Panc1 (cell line): Measurements from ENCODE around the gene LAMTOR3. TPM values are rescaled to one million over a fixed set of nuclear protein-coding genes. Genes with fewer than 3 reads are reported as not detected.

ENCODE experiments used
- ATAC-seq: fragments of 200-7000 bp; cut with Tn5 transposase; 2 replicates; pipeline ENCODE4 v1.9.1; 2020; ENCODE audit warnings: mild to moderate bottlenecking, moderate library complexity
- BruUV-seq: library from RNA; stranded (reverse); fragments of 400-500 nt; replicated peaks from 2 replicates; lab custom pipeline; 2021; lab: Mats Ljungman, UMichigan
- CTCF ChIA-PET: fragments of 300-600 bp; sonication (Branson Sonifier 250); formaldehyde crosslinking; loops from one replicate; lab custom pipeline; 2022; ENCODE audit warnings: antibody characterized with exemption; lab: Charles Lee
- POLR2A ChIA-PET: fragments of 300-600 bp; sonication (Branson Sonifier 250); formaldehyde crosslinking; loops from one replicate; lab custom pipeline; 2022; ENCODE audit warnings: antibody characterized with exemption; lab: Charles Lee
- DNase-seq: peaks from one replicate; pipeline ENCODE4 v3.0.0-alpha.2; 2010; ENCODE audit warnings: low read depth, low spot score
- H3K27ac ChIP-seq: 2 replicates; pipeline ENCODE4 v1.5.1; 2011; ENCODE audit warnings: mild to moderate bottlenecking, low read length, inconsistent platforms
- H3K27me3 ChIP-seq: fragments of 200-500 bp; sonication (Bioruptor generic); 2 replicates; pipeline ENCODE4 v1.6.0; 2014; ENCODE audit warnings: low read length, inconsistent platforms; ENCODE audit not compliant: control insufficient read depth, insufficient read depth
- H3K36me3 ChIP-seq: fragments of 200-500 bp; sonication (Bioruptor generic); 2 replicates; pipeline ENCODE4 v1.5.1; 2014; ENCODE audit warnings: inconsistent platforms, mild to moderate bottlenecking, low read length, moderate library complexity; ENCODE audit not compliant: control insufficient read depth, insufficient read depth
- H3K4me1 ChIP-seq: 2 replicates; pipeline ENCODE4 v1.5.1; 2011; ENCODE audit warnings: inconsistent platforms, mild to moderate bottlenecking, low read length, moderate library complexity; ENCODE audit not compliant: control insufficient read depth, insufficient read depth
- H3K4me3 ChIP-seq, 2 experiments: 2 replicates each; pipeline ENCODE4 v1.5.1; 2011 to 2012; ENCODE audit warnings: low read depth in 2 of 2, low read length in 2 of 2, mild to moderate bottlenecking in 2 of 2, inconsistent platforms in 1 of 2, moderate library complexity in 1 of 2
- H3K9me3 ChIP-seq: fragments of 200-500 bp; sonication (Bioruptor generic); 2 replicates; pipeline ENCODE4 v1.5.1; 2014; ENCODE audit warnings: low read depth, mild to moderate bottlenecking, inconsistent platforms, low read length, moderate library complexity; ENCODE audit not compliant: control insufficient read depth, insufficient read depth
- CTCF ChIP-seq: fragments of 450-650 bp; IDR thresholded peaks from 2 replicates; pipeline ENCODE4 v1.5.1; 2017; ENCODE audit warnings: mild to moderate bottlenecking
- POLR2AphosphoS5 ChIP-seq: IDR thresholded peaks from 2 replicates; pipeline ENCODE4 v1.6.1; 2012; ENCODE audit warnings: mild to moderate bottlenecking, low read depth, low read length, moderate library complexity
- REST ChIP-seq, 2 experiments: IDR thresholded peaks; 2 replicates each; pipeline ENCODE4 v1.6.1; 2011 to 2012; ENCODE audit warnings: low read depth in 2 of 2, control low read depth in 1 of 2, low read length in 1 of 2, mild to moderate bottlenecking in 1 of 2, moderate library complexity in 1 of 2; ENCODE audit not compliant: insufficient read depth in 1 of 2
- SIN3A ChIP-seq: IDR thresholded peaks from 2 replicates; pipeline ENCODE4 v1.6.1; 2012; ENCODE audit warnings: low read depth, mild to moderate bottlenecking, low read length, moderate library complexity, borderline replicate concordance; ENCODE audit not compliant: insufficient read depth
- TCF7L2 ChIP-seq: IDR thresholded peaks from 2 replicates; pipeline ENCODE4 v1.6.1; 2011; ENCODE audit warnings: mild to moderate bottlenecking, low read depth, low read length, inconsistent platforms
- in situ Hi-C: cut with HindIII; loops from 2 replicates; pipeline ENCODE4 v1.10.0; 2016; ENCODE audit warnings: low sequenced_read_pairs, low pct_unique_long_range_greater_than_20kb
- intact Hi-C: fragments of 100-400 bp; cut with micrococcal nuclease; formaldehyde crosslinking; loops from one replicate; pipeline ENCODE4 v1.10.0; 2022; ENCODE audit not compliant: unreplicated experiment
- total RNA-seq: library from RNA; stranded (reverse); gene quantifications from one replicate; pipeline ENCODE4 v1.2.1, GENCODE V29; 2021; ENCODE audit not compliant: unreplicated experiment

LAMTOR3 gene
- total RNA-seq, 1 experiment from 2014 or later = 20.3 TPM

- POLR2A ChIA-PET = no interaction called here
- in situ Hi-C loops (no loop called here), intact Hi-C loops (no loop called here)
- BruUV-seq = no TSS peak
- Histone ChIP-seq H3K4me1 (no peaks in the 10 kb centered on the region), H3K4me3 (no peak overlapping the region), H3K9me3 (no peaks in the 10 kb centered on the region), H3K36me3 (no peaks in the 10 kb centered on the region), H3K27ac (no peak overlapping the region), H3K27me3 (no peaks in the 10 kb centered on the region; the same call in 1 of the 2 replicates)
- no peak for DNase-seq
- ATAC-seq = no peak
- CTCF ChIA-PET = no interaction called here
- TF ChIP-seq TCF7L2 (no peak), CTCF (no peak), POLR2AphosphoS5 (no peak), SIN3A (no peak), REST (IDR thresholded peaks at IDR 0.05; ENCODE audit: insufficient read depth in 1 of 2, low read depth in 2 of 2, low read length in 1 of 2) (no peak)
Observed at GRCh38 chr4:99834569-99834968, 59.7 kb downstream of the LAMTOR3 start.

- intact Hi-C loops = no loop called here
- H3K9me3 ChIP-seq = no peaks in the 10 kb centered on the region
- H3K4me3 ChIP-seq = no peak overlapping the region
- CTCF ChIA-PET = no interaction called here
- ATAC-seq (no peak), DNase-seq (no peak)
- no peaks in the 10 kb centered on the region for H3K4me1 ChIP-seq
- BruUV-seq = no TSS peak
- in situ Hi-C loops = no loop called here
- no peak overlapping the region for H3K27ac ChIP-seq
- POLR2A ChIA-PET = no interaction called here
- no peaks in the 10 kb centered on the region for H3K36me3 ChIP-seq
- no peaks in the 10 kb centered on the region; the same call in 1 of the 2 replicates for H3K27me3 ChIP-seq
- no peak for TF ChIP-seq CTCF
- no peak for TF ChIP-seq POLR2AphosphoS5
- no peak for TF ChIP-seq TCF7L2
- TF ChIP-seq REST (IDR thresholded peaks at IDR 0.05; ENCODE audit: insufficient read depth in 1 of 2, low read depth in 2 of 2, low read length in 1 of 2) = no peak
- TF ChIP-seq SIN3A = no peak
Observed at GRCh38 chr4:99833756-99834155, 60.5 kb downstream of the LAMTOR3 start.
